ENCODE measurements around the gene SENP7.

DNA sequence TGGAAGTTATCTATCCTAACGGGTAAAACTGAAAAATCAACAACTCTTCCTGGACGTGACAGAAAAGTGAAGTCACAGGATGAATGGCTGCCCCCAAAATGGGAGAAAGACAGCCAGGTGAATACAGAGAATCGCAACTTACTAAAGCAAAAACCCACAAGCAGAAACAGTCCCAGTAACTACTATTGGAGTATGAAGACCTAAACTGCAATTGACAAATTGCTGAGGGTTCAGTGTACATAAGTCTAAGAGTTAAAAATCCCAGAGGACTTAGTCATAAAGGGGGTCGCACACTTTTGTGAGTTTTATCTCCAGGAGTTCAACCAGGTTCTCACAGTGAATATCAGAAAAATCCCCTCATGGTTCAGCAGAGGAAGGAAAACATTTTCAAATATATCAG is 135.8 kb downstream of the SENP7 start:
- TF ChIP-seq, protein P1, sequence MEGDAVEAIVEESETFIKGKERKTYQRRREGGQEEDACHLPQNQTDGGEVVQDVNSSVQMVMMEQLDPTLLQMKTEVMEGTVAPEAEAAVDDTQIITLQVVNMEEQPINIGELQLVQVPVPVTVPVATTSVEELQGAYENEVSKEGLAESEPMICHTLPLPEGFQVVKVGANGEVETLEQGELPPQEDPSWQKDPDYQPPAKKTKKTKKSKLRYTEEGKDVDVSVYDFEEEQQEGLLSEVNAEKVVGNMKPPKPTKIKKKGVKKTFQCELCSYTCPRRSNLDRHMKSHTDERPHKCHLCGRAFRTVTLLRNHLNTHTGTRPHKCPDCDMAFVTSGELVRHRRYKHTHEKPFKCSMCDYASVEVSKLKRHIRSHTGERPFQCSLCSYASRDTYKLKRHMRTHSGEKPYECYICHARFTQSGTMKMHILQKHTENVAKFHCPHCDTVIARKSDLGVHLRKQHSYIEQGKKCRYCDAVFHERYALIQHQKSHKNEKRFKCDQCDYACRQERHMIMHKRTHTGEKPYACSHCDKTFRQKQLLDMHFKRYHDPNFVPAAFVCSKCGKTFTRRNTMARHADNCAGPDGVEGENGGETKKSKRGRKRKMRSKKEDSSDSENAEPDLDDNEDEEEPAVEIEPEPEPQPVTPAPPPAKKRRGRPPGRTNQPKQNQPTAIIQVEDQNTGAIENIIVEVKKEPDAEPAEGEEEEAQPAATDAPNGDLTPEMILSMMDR (IDR thresholded peaks at IDR 0.05; ENCODE audit: low read depth, low read length) = no peak
- TF ChIP-seq EZH2phosphoT487 (IDR thresholded peaks at IDR 0.05; ENCODE audit: low read depth) = no peak
